ENCODE data around the gene SGMS1. TPM values are rescaled to one million over a fixed set of nuclear protein-coding genes. Genes with fewer than 3 reads are reported as not detected.

Gene SGMS1
- polyA plus RNA-seq, 1 of the 3 experiments (the other 2 are of a cell fraction), result 6.3 TPM

DNA sequence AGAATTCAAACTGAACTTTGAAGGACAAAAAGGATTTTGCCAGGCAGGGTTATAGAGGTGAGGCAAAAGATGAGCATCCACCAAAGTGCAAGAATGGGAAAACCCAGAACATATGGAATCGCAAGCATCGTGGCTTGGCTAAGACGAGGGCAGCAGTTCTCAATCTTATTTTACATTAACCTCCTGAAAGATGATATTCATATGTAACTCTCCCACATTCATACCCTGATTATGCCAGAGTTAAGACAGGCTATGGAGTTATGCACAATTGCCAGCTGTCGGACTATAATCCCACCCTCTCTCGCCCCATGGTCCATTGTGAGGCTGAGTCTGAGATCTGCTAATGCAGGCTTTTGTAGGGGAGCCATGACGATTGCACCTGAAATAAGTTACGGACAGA, 351.2 kb downstream of the SGMS1 start:
- ChIA-PET POLR2A (no interaction called here), CTCF (no interaction called here)
- Histone ChIP-seq H4K20me1 (ENCODE audit: insufficient read depth) (no peaks in the 10 kb centered on the region), H3K27ac (ENCODE audit: low read depth in 2 of 2, low read length in 1 of 2) (no peak overlapping the region), H3K27me3 (ENCODE audit: insufficient read depth) (no peaks in the 10 kb centered on the region), H3K36me3 (replicated peaks in 1 of 2; ENCODE audit: control insufficient read depth in 1 of 2, insufficient read depth in 2 of 2, low read length in 1 of 2) (no peaks in the 10 kb centered on the region), H3K4me2 (no peak overlapping the region), H3K79me2 (ENCODE audit: insufficient read depth) (no peaks in the 10 kb centered on the region), H2AFZ (ENCODE audit: low read depth) (no peak overlapping the region), H3K9me3 (no peaks in the 10 kb centered on the region), H3K4me1 (ENCODE audit: control insufficient read depth in 1 of 2, insufficient read depth in 2 of 2, low read depth in 1 of 2, low read length in 1 of 2) (no peaks in the 10 kb centered on the region), H3K9me2 (no peaks in the 10 kb centered on the region), H3K9ac (no peak overlapping the region), H3F3A (replicated peaks; ENCODE audit: insufficient read depth) (no peaks in the 10 kb centered on the region), H3K4me3 (ENCODE audit: low read depth in 2 of 2, low read length in 1 of 2) (no peak overlapping the region)
- no peak for DNase-seq
- TF ChIP-seq, protein P1, sequence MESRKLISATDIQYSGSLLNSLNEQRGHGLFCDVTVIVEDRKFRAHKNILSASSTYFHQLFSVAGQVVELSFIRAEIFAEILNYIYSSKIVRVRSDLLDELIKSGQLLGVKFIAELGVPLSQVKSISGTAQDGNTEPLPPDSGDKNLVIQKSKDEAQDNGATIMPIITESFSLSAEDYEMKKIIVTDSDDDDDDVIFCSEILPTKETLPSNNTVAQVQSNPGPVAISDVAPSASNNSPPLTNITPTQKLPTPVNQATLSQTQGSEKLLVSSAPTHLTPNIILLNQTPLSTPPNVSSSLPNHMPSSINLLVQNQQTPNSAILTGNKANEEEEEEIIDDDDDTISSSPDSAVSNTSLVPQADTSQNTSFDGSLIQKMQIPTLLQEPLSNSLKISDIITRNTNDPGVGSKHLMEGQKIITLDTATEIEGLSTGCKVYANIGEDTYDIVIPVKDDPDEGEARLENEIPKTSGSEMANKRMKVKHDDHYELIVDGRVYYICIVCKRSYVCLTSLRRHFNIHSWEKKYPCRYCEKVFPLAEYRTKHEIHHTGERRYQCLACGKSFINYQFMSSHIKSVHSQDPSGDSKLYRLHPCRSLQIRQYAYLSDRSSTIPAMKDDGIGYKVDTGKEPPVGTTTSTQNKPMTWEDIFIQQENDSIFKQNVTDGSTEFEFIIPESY (IDR thresholded peaks at IDR 0.05; ENCODE audit: borderline replicate concordance, low read depth), result no peak
- TF ChIP-seq RFX5 (IDR thresholded peaks at IDR 0.05; ENCODE audit: low read length) (no peak), JUND (IDR thresholded peaks at IDR 0.05) (no peak), FOXJ3 (CRISPR knock-in tag; IDR thresholded peaks at IDR 0.05) (no peak), GATA2 (CRISPR knock-in tag; IDR thresholded peaks at IDR 0.05) (no peak), RCOR1 (IDR thresholded peaks at IDR 0.05; ENCODE audit: low read length) (no peak), FOXM1 (IDR thresholded peaks at IDR 0.05; ENCODE audit: low read depth) (no peak)
- TF ChIP-seq, protein P2, sequence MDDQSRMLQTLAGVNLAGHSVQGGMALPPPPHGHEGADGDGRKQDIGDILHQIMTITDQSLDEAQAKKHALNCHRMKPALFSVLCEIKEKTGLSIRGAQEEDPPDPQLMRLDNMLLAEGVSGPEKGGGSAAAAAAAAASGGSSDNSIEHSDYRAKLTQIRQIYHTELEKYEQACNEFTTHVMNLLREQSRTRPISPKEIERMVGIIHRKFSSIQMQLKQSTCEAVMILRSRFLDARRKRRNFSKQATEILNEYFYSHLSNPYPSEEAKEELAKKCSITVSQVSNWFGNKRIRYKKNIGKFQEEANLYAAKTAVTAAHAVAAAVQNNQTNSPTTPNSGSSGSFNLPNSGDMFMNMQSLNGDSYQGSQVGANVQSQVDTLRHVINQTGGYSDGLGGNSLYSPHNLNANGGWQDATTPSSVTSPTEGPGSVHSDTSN (IDR thresholded peaks at IDR 0.05), result no peak
- TF ChIP-seq, protein P3, sequence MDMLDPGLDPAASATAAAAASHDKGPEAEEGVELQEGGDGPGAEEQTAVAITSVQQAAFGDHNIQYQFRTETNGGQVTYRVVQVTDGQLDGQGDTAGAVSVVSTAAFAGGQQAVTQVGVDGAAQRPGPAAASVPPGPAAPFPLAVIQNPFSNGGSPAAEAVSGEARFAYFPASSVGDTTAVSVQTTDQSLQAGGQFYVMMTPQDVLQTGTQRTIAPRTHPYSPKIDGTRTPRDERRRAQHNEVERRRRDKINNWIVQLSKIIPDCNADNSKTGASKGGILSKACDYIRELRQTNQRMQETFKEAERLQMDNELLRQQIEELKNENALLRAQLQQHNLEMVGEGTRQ (IDR thresholded peaks at IDR 0.05; ENCODE audit: borderline replicate concordance, low read depth, low read length), result no peak
- TF ChIP-seq, protein P4, sequence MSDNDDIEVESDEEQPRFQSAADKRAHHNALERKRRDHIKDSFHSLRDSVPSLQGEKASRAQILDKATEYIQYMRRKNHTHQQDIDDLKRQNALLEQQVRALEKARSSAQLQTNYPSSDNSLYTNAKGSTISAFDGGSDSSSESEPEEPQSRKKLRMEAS (IDR thresholded peaks at IDR 0.05; ENCODE audit: low read depth), result no peak
- TF ChIP-seq, protein P5, sequence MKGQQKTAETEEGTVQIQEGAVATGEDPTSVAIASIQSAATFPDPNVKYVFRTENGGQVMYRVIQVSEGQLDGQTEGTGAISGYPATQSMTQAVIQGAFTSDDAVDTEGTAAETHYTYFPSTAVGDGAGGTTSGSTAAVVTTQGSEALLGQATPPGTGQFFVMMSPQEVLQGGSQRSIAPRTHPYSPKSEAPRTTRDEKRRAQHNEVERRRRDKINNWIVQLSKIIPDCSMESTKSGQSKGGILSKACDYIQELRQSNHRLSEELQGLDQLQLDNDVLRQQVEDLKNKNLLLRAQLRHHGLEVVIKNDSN (IDR thresholded peaks at IDR 0.05; ENCODE audit: borderline replicate concordance, low read depth), result no peak
- 56% methylated on average over 7 of the region's 7 CpGs for WGBS (ENCODE audit: low lambda C conversion rate)

DNA sequence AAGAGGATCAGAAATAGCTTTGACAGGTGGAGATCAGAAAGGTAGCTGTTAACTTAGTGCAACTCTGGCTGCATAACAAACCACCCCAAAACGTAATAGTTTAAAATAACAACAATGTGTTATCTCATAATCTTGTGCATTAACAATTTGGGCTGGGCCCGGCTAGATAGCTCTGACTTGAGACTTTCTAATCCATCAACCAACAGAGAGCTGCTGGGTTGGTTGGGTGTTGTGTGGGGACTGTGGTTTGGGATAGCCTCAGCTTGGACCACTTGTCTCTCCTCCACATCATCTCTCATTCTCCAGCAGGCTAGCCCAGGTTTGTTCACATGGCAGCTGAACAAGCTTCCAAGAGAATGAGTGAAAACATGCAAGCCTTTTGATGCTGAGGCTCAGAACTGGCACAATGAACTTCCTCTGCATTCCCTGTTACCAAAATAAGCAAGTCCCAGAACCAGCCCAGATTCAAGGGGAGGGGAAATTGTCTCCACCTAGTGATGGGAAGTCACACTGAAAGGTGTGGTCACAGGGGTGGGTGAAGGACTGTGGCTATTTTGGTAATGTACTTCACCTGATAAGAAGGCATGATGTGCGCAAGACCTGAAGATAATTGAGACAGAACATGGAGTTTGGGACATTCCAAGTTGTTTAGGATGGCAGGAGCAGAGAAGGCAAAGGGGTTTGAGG, 352.0 kb downstream of the SGMS1 start:
- no peaks in the 10 kb centered on the region for H3F3A ChIP-seq (replicated peaks; ENCODE audit: insufficient read depth)
- H4K20me1 ChIP-seq (ENCODE audit: insufficient read depth), result no peaks in the 10 kb centered on the region
- H3K27ac ChIP-seq (ENCODE audit: low read depth in 2 of 2, low read length in 1 of 2), result no peak overlapping the region
- no peaks in the 10 kb centered on the region for H3K27me3 ChIP-seq (ENCODE audit: insufficient read depth)
- DNase-seq, result no peak
- no peak overlapping the region for H3K4me3 ChIP-seq (ENCODE audit: low read depth in 2 of 2, low read length in 1 of 2)
- H3K9me2 ChIP-seq, result no peaks in the 10 kb centered on the region
- no peaks in the 10 kb centered on the region for H3K9me3 ChIP-seq
- no peaks in the 10 kb centered on the region for H3K79me2 ChIP-seq (ENCODE audit: insufficient read depth)
- no peaks in the 10 kb centered on the region for H3K36me3 ChIP-seq (replicated peaks in 1 of 2; ENCODE audit: control insufficient read depth in 1 of 2, insufficient read depth in 2 of 2, low read length in 1 of 2)
- no peak overlapping the region for H3K9ac ChIP-seq
- ChIA-PET CTCF (no interaction called here), POLR2A (no interaction called here)
- H3K4me1 ChIP-seq (ENCODE audit: control insufficient read depth in 1 of 2, insufficient read depth in 2 of 2, low read depth in 1 of 2, low read length in 1 of 2), result no peaks in the 10 kb centered on the region
- no peak overlapping the region for H2AFZ ChIP-seq (ENCODE audit: low read depth)
- no peak overlapping the region for H3K4me2 ChIP-seq
- WGBS (ENCODE audit: low lambda C conversion rate), result 47% methylated on average over 3 of the region's 3 CpGs
- TF ChIP-seq, protein P4 (IDR thresholded peaks at IDR 0.05; ENCODE audit: low read depth), result no peak
- TF ChIP-seq MEF2A (IDR thresholded peaks at IDR 0.05; ENCODE audit: borderline replicate concordance, low read depth) (no peak), NFIC (IDR thresholded peaks at IDR 0.05; ENCODE audit: borderline replicate concordance) (no peak), YY1 (IDR thresholded peaks at IDR 0.05; ENCODE audit: low read depth) (no peak), ELF1 (IDR thresholded peaks at IDR 0.05) (no peak), RFX5 (IDR thresholded peaks at IDR 0.05; ENCODE audit: low read length) (no peak), FOXM1 (IDR thresholded peaks at IDR 0.05; ENCODE audit: low read depth) (no peak), MXI1 (IDR thresholded peaks at IDR 0.05; ENCODE audit: low read depth, low read length) (no peak)
- TF ChIP-seq, protein P6, sequence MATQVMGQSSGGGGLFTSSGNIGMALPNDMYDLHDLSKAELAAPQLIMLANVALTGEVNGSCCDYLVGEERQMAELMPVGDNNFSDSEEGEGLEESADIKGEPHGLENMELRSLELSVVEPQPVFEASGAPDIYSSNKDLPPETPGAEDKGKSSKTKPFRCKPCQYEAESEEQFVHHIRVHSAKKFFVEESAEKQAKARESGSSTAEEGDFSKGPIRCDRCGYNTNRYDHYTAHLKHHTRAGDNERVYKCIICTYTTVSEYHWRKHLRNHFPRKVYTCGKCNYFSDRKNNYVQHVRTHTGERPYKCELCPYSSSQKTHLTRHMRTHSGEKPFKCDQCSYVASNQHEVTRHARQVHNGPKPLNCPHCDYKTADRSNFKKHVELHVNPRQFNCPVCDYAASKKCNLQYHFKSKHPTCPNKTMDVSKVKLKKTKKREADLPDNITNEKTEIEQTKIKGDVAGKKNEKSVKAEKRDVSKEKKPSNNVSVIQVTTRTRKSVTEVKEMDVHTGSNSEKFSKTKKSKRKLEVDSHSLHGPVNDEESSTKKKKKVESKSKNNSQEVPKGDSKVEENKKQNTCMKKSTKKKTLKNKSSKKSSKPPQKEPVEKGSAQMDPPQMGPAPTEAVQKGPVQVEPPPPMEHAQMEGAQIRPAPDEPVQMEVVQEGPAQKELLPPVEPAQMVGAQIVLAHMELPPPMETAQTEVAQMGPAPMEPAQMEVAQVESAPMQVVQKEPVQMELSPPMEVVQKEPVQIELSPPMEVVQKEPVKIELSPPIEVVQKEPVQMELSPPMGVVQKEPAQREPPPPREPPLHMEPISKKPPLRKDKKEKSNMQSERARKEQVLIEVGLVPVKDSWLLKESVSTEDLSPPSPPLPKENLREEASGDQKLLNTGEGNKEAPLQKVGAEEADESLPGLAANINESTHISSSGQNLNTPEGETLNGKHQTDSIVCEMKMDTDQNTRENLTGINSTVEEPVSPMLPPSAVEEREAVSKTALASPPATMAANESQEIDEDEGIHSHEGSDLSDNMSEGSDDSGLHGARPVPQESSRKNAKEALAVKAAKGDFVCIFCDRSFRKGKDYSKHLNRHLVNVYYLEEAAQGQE (IDR thresholded peaks at IDR 0.05; ENCODE audit: low read depth, low read length), result no peak
- TF ChIP-seq, protein P2 (IDR thresholded peaks at IDR 0.05), result no peak
